PC-3 (cell line): ENCODE measurements around the gene PLEKHH1. TPM values are rescaled to one million over a fixed set of nuclear protein-coding genes. Genes with fewer than 3 reads are reported as not detected.

Source experiments
- ATAC-seq: fragments of 200-7000 bp; cut with Tn5 transposase; 2 replicates; pipeline ENCODE4 v1.9.1; 2020; ENCODE audit warnings: mild to moderate bottlenecking, moderate library complexity
- BruUV-seq: library from RNA; stranded (reverse); fragments of 400-500 nt; replicated peaks from 2 replicates; lab custom pipeline; 2021; lab: Mats Ljungman, UMichigan
- CTCF ChIA-PET: fragments of 300-600 bp; sonication (Branson Sonifier 250); formaldehyde crosslinking; loops from one replicate; lab custom pipeline; 2022; ENCODE audit warnings: antibody characterized with exemption; lab: Charles Lee
- POLR2A ChIA-PET: fragments of 300-600 bp; sonication (Branson Sonifier 250); formaldehyde crosslinking; loops from one replicate; lab custom pipeline; 2022; ENCODE audit warnings: antibody characterized with exemption; ENCODE audit not compliant: unreplicated experiment; lab: Charles Lee
- DNase-seq: peaks from one replicate; pipeline ENCODE4 v3.0.0-alpha.2; 2015
- H2AFZ ChIP-seq: fragments of 300-600 bp; sonication (generic); 2 replicates; pipeline ENCODE4 v1.6.0; 2016; ENCODE audit warnings: antibody characterized with exemption, low read length
- H3F3A ChIP-seq: fragments of 300-600 bp; sonication (generic); one replicate; pipeline ENCODE4 v1.6.0; 2017; ENCODE audit warnings: antibody characterized with exemption, low read length, control low read depth, mild to moderate bottlenecking; ENCODE audit not compliant: unreplicated experiment
- H3K27ac ChIP-seq: fragments of 300-600 bp; sonication (generic); 2 replicates; pipeline ENCODE4 v1.5.1; 2016; ENCODE audit warnings: mild to moderate bottlenecking, low read length
- H3K27me3 ChIP-seq: fragments of 300-600 bp; sonication (generic); 2 replicates; pipeline ENCODE4 v1.6.1; 2016; ENCODE audit warnings: low read length, mixed read lengths
- H3K36me3 ChIP-seq: fragments of 300-600 bp; sonication (generic); 2 replicates; pipeline ENCODE4 v1.6.1; 2016; ENCODE audit warnings: low read depth, mixed run types, low read length, mixed read lengths
- H3K4me1 ChIP-seq: fragments of 300-600 bp; sonication (generic); 2 replicates; pipeline ENCODE4 v1.5.1; 2016; ENCODE audit warnings: low read length; ENCODE audit not compliant: insufficient read depth
- H3K4me2 ChIP-seq: fragments of 300-600 bp; sonication (generic); 2 replicates; pipeline ENCODE4 v1.6.0; 2016; ENCODE audit warnings: low read length
- H3K4me3 ChIP-seq: fragments of 300-600 bp; sonication (generic); 2 replicates; pipeline ENCODE4 v1.5.1; 2016; ENCODE audit warnings: mild to moderate bottlenecking, low read length, mixed read lengths
- H3K79me2 ChIP-seq: fragments of 300-600 bp; sonication (generic); 2 replicates; pipeline ENCODE4 v1.6.1; 2017; ENCODE audit warnings: low read length, mixed read lengths
- H3K9ac ChIP-seq: fragments of 300-600 bp; sonication (generic); 2 replicates; pipeline ENCODE4 v1.6.0; 2016; ENCODE audit warnings: mild to moderate bottlenecking, low read length
- H3K9me2 ChIP-seq: fragments of 300-600 bp; sonication (generic); replicated peaks from 2 replicates; pipeline ENCODE4 v1.6.1; 2016; ENCODE audit warnings: mixed run types, low read length, mixed read lengths
- H3K9me3 ChIP-seq: fragments of 300-600 bp; sonication (generic); 2 replicates; pipeline ENCODE4 v1.6.1; 2016; ENCODE audit warnings: low read length, mixed read lengths
- H4K20me1 ChIP-seq: fragments of 300-600 bp; sonication (generic); 2 replicates; pipeline ENCODE4 v1.6.1; 2016; ENCODE audit warnings: low read length, mixed read lengths
- EZH2 ChIP-seq: fragments of 300-600 bp; sonication (generic); IDR thresholded peaks from one replicate; pipeline ENCODE4 v1.6.1; 2017; ENCODE audit warnings: antibody characterized with exemption, mild to moderate bottlenecking, low read length; ENCODE audit not compliant: unreplicated experiment
- EZH2phosphoT487 ChIP-seq: fragments of 300-600 bp; sonication (generic); IDR thresholded peaks from 2 replicates; pipeline ENCODE4 v1.6.1; 2018; ENCODE audit warnings: mild to moderate bottlenecking, antibody characterized with exemption, low read length, borderline replicate concordance
- intact Hi-C: fragments of 100-400 bp; cut with micrococcal nuclease; formaldehyde crosslinking; loops from 2 replicates; pipeline ENCODE4 v1.9.0; 2023
- total RNA-seq: library from RNA; depleted of rRNA; stranded (reverse); fragments of >200 nt; gene quantifications from 2 replicates; pipeline ENCODE4 v1.2.3, GENCODE V29; 2014
- TF ChIP-seq, protein P1 (sequence below): fragments of 300-600 bp; sonication (generic); conservative IDR thresholded peaks from 2 replicates; pipeline ENCODE4 v1.5.1; 2017; ENCODE audit warnings: antibody characterized with exemption, low read depth, mild to moderate bottlenecking, low read length

Gene PLEKHH1
- total RNA-seq, 1 experiment from 2014 or later, result 11.1 TPM

DNA sequence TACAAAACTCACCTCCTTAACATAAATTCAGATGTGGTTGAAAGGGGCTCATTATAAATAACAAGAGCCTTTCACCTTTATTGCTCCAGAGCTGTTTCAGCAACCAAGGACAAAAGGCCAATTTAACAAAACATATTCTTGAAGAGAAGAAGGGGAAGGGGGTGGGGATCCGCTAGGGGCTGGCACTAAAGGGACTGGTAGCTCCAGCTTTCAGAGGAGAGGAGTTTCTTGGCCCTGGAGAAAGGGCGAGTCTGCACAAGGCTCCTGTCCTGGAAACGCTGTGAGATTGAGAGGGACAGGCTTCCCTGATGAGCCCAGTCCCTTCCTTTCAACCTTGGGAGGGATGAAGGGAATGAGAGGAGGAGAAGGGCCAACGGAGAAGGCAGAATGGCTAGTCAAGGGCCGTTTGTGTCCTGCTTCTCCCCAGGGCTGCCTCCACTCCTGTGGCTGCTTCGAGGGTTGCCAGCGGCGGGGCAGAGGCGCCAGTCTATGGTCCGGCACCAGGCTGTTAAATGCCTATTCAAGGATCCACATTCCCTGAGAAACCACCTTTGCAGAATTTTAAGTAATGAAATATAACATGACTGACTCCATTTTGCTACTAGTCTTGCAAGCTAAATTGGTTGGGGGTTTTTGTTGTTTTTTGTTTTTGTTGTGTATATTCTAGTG lies 76.7 kb downstream of the PLEKHH1 start:
- no peaks in the 10 kb centered on the region for H3K27me3 ChIP-seq
- no TSS peak for BruUV-seq
- no peaks in the 10 kb centered on the region for H3F3A ChIP-seq
- POLR2A ChIA-PET, result no interaction called here
- no peak overlapping the region for H3K4me2 ChIP-seq
- DNase-seq (no peak), ATAC-seq (no peak)
- H3K4me1 ChIP-seq, result no peaks in the 10 kb centered on the region
- no peak overlapping the region for H3K27ac ChIP-seq
- H4K20me1 ChIP-seq, result no peaks in the 10 kb centered on the region
- H2AFZ ChIP-seq, result no peak overlapping the region
- H3K9me3 ChIP-seq, result no peaks in the 10 kb centered on the region
- no peaks in the 10 kb centered on the region for H3K79me2 ChIP-seq
- no peaks in the 10 kb centered on the region for H3K9me2 ChIP-seq
- H3K36me3 ChIP-seq, result no peaks in the 10 kb centered on the region
- CTCF ChIA-PET, result interaction anchor here (0.9 kb wide), 1 partner anchor 83 kb away, joined by 3 read pairs; no protein-coding TSS in a partner anchor
- H3K4me3 ChIP-seq, result no peak overlapping the region
- TF ChIP-seq EZH2, result no peak
- TF ChIP-seq, protein P1, sequence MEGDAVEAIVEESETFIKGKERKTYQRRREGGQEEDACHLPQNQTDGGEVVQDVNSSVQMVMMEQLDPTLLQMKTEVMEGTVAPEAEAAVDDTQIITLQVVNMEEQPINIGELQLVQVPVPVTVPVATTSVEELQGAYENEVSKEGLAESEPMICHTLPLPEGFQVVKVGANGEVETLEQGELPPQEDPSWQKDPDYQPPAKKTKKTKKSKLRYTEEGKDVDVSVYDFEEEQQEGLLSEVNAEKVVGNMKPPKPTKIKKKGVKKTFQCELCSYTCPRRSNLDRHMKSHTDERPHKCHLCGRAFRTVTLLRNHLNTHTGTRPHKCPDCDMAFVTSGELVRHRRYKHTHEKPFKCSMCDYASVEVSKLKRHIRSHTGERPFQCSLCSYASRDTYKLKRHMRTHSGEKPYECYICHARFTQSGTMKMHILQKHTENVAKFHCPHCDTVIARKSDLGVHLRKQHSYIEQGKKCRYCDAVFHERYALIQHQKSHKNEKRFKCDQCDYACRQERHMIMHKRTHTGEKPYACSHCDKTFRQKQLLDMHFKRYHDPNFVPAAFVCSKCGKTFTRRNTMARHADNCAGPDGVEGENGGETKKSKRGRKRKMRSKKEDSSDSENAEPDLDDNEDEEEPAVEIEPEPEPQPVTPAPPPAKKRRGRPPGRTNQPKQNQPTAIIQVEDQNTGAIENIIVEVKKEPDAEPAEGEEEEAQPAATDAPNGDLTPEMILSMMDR, result no peak
- intact Hi-C loops, result no loop called here
- no peak overlapping the region for H3K9ac ChIP-seq

DNA sequence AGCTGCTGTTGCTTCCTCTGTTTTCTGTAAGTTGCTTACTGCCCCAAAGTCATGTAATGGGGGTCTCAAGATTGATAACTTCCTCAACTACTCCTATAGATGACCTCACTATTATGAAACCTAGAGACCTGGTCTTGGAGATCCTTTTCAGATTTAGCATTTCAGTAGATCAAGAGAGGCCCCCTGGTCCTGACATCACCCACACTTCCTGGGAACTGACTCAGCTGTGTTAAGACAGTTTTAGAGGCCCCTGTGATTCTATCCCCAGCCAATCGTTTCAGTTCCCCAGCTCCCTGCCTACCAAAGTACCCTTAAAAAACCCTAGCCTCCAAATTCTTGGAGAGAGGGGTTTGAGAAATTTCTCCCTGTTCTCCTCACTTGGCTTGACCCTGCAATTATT lies 77.4 kb downstream of the PLEKHH1 start:
- no peak for ATAC-seq
- Histone ChIP-seq H3K4me3 (no peak overlapping the region), H3K9me3 (no peaks in the 10 kb centered on the region), H3K4me2 (no peak overlapping the region), H3K4me1 (no peaks in the 10 kb centered on the region), H3K9me2 (no peaks in the 10 kb centered on the region), H3K27ac (no peak overlapping the region), H3K9ac (no peak overlapping the region), H3K27me3 (no peaks in the 10 kb centered on the region), H3K79me2 (no peaks in the 10 kb centered on the region), H4K20me1 (no peaks in the 10 kb centered on the region), H3K36me3 (no peaks in the 10 kb centered on the region), H2AFZ (no peak overlapping the region), H3F3A (no peaks in the 10 kb centered on the region)
- intact Hi-C loops, result no loop called here
- no TSS peak for BruUV-seq
- no peak for DNase-seq
- POLR2A ChIA-PET, result no interaction called here
- CTCF ChIA-PET, result no interaction called here
- no peak for TF ChIP-seq EZH2

DNA sequence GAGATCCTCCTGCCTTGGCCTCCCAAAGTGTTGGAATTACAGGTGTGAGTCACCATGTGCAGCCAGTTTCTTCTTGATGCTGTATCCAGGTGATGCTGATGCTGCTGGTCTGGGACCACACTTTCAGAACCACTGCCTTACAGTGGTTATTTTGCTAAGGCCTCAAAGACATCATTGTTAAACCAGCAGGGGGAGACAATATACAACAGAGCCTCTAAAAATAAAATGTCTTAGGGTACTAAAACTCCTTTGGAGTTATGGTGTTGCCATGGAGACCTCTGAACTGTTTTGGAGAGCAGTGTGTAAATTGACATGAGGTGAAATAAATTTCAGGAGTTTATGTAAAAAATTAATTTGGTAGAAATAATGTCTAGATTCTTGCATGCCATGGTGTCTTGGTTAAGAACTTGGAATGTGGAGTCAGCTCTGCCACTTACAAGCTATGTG lies 85.5 kb downstream of the PLEKHH1 start:
- Histone ChIP-seq H3K4me1 (peaks cover 28% of the 10 kb centered on the region), H3K9me3 (no peaks in the 10 kb centered on the region), H3K9me2 (no peaks in the 10 kb centered on the region), H3K4me2 (peak overlapping the region; percentile 98), H3F3A (no peaks in the 10 kb centered on the region), H3K79me2 (no peaks in the 10 kb centered on the region), H3K9ac (no peak overlapping the region), H3K27ac (no peak overlapping the region), H3K27me3 (no peaks in the 10 kb centered on the region), H3K36me3 (no peaks in the 10 kb centered on the region), H4K20me1 (no peaks in the 10 kb centered on the region), H2AFZ (no peak overlapping the region), H3K4me3 (no peak overlapping the region)
- no peak for TF ChIP-seq EZH2
- TF ChIP-seq EZH2phosphoT487, result no peak
- TF ChIP-seq, protein P1, result peak; percentile 93
- ATAC-seq (peak; percentile 29), DNase-seq (peak; percentile 80)
- POLR2A ChIA-PET, result interaction anchor here (0.6 to 0.7 kb wide), 3 partner anchors 50 to 84 kb away, joined by 3 to 7 read pairs (median 4); no protein-coding TSS in a partner anchor
- CTCF ChIA-PET, result interaction anchor here (0.6 to 3.0 kb wide), 13 partner anchors 18 to 92 kb away, joined by 3 to 70 read pairs (median 7); partner anchors contain the start of genes PIGH and RDH11
- intact Hi-C loops, result loop anchor here (1.0 kb wide), 5 partner anchors 19 to 86 kb away; partner anchors contain the start of gene RDH11
- BruUV-seq, result no TSS peak
